GM12874 (cell line): ENCODE measurements around the gene C2.

ENCODE experiments used
- TF ChIP-seq, protein P1 (sequence below): IDR thresholded peaks from 2 replicates; pipeline ENCODE4 v1.5.1; 2011; ENCODE audit warnings: low read depth, mild to moderate bottlenecking, control low read depth, low read length, moderate library complexity; ENCODE audit not compliant: insufficient read depth

The C2 gene

DNA sequence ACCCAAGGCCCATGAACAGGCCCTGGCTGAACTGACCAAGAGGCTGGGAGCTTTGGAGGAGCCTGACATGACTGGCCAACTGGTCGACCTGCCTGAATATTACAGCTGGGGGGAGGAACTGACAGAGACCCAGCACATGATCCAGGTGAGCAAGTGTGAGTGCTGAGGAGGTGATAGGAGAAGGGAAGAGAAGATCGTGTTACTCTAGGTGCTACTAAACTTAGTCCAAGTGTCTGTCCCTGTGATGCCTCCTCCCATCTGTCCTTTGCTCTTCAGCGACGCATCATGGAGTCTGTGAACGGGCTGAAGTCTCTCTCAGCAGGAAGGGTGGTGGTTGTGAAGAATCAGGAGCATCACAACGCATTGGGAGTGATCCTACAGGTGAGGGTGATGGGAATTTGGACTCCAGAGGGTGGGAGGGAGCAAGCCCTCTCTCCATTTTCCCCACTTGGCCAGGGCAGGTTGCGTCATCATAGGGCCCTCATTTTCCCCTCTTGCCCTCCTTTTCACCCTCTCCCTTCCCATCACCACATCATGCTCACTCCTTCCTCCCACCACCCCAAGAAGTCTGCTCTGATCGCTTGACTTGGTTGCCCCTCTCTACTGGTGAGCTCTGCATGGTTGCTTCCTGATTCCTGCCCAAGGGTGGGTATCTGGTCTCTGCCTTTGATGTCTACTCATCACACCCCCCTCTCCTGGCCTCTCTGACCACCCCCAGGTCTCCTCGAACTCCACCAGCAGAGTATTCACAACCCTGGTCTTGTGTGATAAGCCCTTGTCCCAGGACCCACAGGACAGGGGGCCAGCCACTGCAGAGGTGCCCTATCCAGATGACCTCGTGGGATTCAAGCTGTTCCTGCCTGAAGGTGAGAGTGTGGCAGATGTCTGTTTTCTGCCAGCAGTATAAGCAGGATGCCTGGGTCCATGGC lies 39.7 kb downstream of the C2 start:
- TF ChIP-seq, protein P1, sequence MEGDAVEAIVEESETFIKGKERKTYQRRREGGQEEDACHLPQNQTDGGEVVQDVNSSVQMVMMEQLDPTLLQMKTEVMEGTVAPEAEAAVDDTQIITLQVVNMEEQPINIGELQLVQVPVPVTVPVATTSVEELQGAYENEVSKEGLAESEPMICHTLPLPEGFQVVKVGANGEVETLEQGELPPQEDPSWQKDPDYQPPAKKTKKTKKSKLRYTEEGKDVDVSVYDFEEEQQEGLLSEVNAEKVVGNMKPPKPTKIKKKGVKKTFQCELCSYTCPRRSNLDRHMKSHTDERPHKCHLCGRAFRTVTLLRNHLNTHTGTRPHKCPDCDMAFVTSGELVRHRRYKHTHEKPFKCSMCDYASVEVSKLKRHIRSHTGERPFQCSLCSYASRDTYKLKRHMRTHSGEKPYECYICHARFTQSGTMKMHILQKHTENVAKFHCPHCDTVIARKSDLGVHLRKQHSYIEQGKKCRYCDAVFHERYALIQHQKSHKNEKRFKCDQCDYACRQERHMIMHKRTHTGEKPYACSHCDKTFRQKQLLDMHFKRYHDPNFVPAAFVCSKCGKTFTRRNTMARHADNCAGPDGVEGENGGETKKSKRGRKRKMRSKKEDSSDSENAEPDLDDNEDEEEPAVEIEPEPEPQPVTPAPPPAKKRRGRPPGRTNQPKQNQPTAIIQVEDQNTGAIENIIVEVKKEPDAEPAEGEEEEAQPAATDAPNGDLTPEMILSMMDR = no peak

DNA sequence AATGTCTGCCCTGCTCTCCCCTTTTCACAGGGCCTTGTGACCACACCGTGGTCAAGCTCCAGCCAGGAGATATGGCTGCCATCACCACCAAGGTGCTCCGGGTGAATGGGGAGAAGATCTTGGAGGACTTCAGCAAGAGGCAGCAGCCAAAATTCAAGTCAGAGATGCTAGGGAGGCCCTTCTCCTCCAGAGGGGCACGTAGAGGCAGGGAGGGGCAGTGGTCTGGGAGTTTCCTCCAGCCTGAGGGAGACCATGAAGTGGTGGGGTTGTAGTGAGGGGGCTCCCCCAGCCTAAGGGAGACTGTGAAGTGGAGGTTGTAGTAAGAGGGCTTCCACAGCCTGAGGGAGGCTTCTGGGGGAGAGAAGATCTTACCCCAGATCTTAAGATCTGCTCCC lies 40.4 kb downstream of the C2 start:
- TF ChIP-seq, protein P1 = no peak

GRCh38 chr6:31968326-31968725 lies 40.8 kb downstream of the C2 start:
- TF ChIP-seq, protein P1 = no peak

DNA sequence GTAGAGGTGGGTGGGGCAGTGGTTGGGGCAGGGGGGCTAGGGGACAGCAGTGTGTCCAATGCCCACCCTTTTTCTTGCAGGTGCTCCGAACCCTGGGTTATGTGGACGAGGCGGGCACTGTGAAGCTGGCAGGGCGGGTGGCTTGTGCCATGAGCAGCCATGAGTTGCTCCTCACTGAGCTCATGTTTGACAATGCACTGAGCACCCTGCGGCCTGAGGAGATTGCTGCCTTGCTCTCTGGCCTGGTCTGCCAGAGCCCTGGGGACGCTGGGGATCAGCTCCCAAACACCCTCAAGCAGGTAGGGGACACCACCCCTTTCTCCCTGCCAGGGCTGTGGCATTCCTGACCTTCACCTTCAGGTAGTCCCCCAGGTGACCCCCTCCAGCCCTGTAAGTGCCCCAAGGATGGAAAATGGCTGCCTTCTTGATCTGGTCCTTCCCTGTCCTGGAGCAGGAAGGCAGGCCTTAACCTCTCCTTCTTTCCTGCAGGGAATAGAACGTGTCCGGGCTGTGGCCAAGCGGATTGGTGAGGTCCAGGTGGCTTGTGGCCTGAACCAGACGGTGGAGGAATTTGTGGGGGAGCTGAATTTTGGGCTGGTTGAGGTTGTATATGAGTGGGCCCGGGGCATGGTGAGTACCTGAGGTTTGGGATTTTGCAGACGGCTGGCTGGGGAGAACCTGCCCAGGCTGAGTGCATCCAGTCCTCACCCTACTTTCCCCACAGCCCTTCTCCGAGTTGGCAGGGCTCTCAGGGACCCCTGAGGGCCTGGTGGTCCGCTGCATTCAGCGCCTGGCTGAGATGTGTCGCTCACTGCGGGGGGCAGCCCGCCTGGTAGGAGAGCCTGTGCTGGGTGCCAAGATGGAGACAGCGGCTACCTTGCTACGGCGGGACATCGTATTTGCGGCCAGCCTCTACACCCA lies 41.5 kb downstream of the C2 start:
- TF ChIP-seq, protein P1 = no peak

- TF ChIP-seq, protein P1 = no peak
Measured at GRCh38 chr6:31969712-31970603, 42.4 kb downstream of the C2 start.

GRCh38 chr6:31970604-31971271 lies 43.2 kb downstream of the C2 start:
- TF ChIP-seq, protein P1 = no peak
